ENCODE data around the gene OR7A5.
"Not testable (repeated sequence)": the region's sequence is repeated elsewhere in the genome, so short reads cannot be mapped to it uniquely, and the experiment has no call there.

Gene OR7A5

GRCh38 chr19:14784730-14785101 is 50.3 kb downstream of the OR7A5 start:
- not testable (repeated sequence) for DNase-seq (ENCODE audit: low read depth)

- not testable (repeated sequence) for DNase-seq (ENCODE audit: low read depth)
These were observed 51.5 kb downstream of the OR7A5 start for GRCh38 chr19:14783410-14783998.

- DNase-seq (ENCODE audit: low read depth) = no peak
These were observed 52.2 kb downstream of the OR7A5 start for GRCh38 chr19:14782626-14783409.

GRCh38 chr19:14781713-14782536 is 53.1 kb downstream of the OR7A5 start:
- not testable (repeated sequence) for DNase-seq (ENCODE audit: low read depth)

- not testable (repeated sequence) for DNase-seq (ENCODE audit: low read depth)
These were observed 54.3 kb downstream of the OR7A5 start for GRCh38 chr19:14780622-14781225.

DNA sequence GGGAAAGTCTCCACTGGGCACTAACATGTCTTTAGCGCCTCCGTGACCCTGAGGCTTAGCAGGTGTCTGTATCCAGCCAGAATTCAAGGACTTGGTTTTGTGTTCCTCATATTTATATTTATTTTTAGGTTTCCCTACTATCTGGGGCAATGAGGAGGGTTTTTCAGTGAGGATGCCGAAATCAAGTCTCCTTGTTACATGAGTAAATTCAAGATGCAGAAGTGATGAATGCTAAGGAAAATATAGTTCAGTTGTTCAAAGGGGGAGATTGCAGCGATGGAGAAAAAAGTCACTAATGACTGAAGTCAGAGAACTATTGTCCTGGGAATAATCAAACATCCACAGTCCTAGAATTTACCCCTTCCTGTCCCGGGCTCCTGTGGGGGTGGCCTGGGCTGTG is 55.8 kb downstream of the OR7A5 start:
- DNase-seq (ENCODE audit: low read depth) = no peak

GRCh38 chr19:14778110-14778845 is 56.7 kb downstream of the OR7A5 start, which contains the start of gene ADGRE2:
ADGRE2 (minus strand) TSS chr19:14778560; CDS start chr19:14776756, 1,804 bp downstream.
- DNase-seq (ENCODE audit: low read depth) = not testable (repeated sequence)

- DNase-seq (ENCODE audit: low read depth) = not testable (repeated sequence)
These were observed 57.3 kb downstream of the OR7A5 start for GRCh38 chr19:14777645-14778044.

Data from stimulated activated CD8-positive, alpha-beta memory T cell treated with anti-CD3 and anti-CD28 coated beads, Interleukin-15, amount 100 ng/mL, for 1 hour (primary cell).